ENCODE measurements around the gene GSG1L.

Gene GSG1L

DNA sequence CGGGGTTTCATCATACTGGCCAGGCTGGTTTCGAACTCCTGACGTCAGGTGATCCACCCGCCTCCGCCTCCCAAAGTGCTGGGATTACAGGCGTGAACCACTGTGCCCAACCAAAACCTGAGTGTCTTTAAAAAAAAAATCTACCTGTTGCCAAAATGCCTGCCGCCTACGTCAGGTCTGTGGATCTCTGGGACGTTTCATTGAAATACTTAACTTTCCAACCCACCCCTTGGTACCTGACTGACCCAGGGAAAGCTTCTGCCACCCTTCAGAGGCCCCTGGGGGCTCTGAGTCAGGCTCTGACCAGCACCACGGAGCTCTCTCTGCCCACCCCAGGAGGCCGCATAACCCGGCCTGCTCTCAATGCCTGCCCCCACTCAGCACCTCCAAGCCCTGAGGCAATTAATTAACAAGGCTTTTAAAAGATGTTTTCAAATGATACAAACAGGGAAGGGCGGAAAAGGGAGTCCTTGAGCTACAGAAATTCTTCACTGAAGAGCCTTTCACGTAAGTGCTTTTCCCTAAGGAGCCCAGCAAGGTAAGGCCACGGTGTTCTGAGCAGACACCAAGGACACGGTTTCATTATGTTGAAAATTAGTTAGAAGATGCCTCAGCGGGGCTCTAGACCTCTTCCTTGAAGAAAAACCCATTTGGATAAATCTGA, 29.3 kb upstream of the GSG1L start:
- TF ChIP-seq POLR2AphosphoS5 (IDR thresholded peaks at IDR 0.05; ENCODE audit: low read depth) (no peak), GABPA (IDR thresholded peaks at IDR 0.05; ENCODE audit: low read depth) (no peak), CTCF (IDR thresholded peaks at IDR 0.05; ENCODE audit: insufficient read depth, low read length) (no peak), SPI1 (IDR thresholded peaks at IDR 0.05; ENCODE audit: borderline replicate concordance, low read depth) (no peak)
- TF ChIP-seq, protein P1, sequence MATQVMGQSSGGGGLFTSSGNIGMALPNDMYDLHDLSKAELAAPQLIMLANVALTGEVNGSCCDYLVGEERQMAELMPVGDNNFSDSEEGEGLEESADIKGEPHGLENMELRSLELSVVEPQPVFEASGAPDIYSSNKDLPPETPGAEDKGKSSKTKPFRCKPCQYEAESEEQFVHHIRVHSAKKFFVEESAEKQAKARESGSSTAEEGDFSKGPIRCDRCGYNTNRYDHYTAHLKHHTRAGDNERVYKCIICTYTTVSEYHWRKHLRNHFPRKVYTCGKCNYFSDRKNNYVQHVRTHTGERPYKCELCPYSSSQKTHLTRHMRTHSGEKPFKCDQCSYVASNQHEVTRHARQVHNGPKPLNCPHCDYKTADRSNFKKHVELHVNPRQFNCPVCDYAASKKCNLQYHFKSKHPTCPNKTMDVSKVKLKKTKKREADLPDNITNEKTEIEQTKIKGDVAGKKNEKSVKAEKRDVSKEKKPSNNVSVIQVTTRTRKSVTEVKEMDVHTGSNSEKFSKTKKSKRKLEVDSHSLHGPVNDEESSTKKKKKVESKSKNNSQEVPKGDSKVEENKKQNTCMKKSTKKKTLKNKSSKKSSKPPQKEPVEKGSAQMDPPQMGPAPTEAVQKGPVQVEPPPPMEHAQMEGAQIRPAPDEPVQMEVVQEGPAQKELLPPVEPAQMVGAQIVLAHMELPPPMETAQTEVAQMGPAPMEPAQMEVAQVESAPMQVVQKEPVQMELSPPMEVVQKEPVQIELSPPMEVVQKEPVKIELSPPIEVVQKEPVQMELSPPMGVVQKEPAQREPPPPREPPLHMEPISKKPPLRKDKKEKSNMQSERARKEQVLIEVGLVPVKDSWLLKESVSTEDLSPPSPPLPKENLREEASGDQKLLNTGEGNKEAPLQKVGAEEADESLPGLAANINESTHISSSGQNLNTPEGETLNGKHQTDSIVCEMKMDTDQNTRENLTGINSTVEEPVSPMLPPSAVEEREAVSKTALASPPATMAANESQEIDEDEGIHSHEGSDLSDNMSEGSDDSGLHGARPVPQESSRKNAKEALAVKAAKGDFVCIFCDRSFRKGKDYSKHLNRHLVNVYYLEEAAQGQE (IDR thresholded peaks at IDR 0.05; ENCODE audit: insufficient replicate concordance, low read depth) = no peak
- Histone ChIP-seq H3K27me3 (ENCODE audit: insufficient read depth, poor library complexity, severe bottlenecking) (no peaks in the 10 kb centered on the region), H3K4me3 (replicated peaks; ENCODE audit: insufficient read depth, low read length) (no peak overlapping the region), H3K27ac (replicated peaks) (no peak overlapping the region)
- no peak for DNase-seq (ENCODE audit: low read depth in 1 of 2, low spot score in 1 of 2)

DNA sequence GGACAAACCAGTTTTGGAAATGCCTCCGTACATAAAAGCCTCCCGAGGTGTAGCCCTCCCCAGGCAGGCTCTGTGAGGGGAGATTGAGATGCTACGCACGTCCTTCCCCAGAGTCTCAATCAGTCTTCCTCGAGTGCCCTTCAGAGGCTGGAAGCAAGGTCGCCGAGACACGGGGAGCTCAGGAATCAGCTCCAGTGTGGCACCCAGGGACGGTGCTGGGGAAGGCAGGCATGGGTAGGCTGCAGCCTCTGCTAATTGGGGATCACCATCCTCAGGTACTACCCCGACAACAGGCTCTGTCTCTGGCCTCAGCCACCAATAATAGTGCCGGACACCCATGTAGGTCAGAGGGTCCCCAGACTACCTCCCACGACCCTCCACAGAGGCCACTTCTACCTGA, 28.1 kb upstream of the GSG1L start:
- H3K27ac ChIP-seq (replicated peaks) = no peak overlapping the region
- no peak overlapping the region for H3K4me3 ChIP-seq (replicated peaks; ENCODE audit: insufficient read depth, low read length)
- TF ChIP-seq CTCF (IDR thresholded peaks at IDR 0.05; ENCODE audit: insufficient read depth, low read length) (no peak), SPI1 (IDR thresholded peaks at IDR 0.05; ENCODE audit: borderline replicate concordance, low read depth) (no peak), GABPA (IDR thresholded peaks at IDR 0.05; ENCODE audit: low read depth) (no peak), POLR2AphosphoS5 (IDR thresholded peaks at IDR 0.05; ENCODE audit: low read depth) (no peak)
- TF ChIP-seq, protein P1 (IDR thresholded peaks at IDR 0.05; ENCODE audit: insufficient replicate concordance, low read depth) = no peak
- no peak for DNase-seq (ENCODE audit: low read depth in 1 of 2, low spot score in 1 of 2)
- H3K27me3 ChIP-seq (ENCODE audit: insufficient read depth, poor library complexity, severe bottlenecking) = no peaks in the 10 kb centered on the region

DNA sequence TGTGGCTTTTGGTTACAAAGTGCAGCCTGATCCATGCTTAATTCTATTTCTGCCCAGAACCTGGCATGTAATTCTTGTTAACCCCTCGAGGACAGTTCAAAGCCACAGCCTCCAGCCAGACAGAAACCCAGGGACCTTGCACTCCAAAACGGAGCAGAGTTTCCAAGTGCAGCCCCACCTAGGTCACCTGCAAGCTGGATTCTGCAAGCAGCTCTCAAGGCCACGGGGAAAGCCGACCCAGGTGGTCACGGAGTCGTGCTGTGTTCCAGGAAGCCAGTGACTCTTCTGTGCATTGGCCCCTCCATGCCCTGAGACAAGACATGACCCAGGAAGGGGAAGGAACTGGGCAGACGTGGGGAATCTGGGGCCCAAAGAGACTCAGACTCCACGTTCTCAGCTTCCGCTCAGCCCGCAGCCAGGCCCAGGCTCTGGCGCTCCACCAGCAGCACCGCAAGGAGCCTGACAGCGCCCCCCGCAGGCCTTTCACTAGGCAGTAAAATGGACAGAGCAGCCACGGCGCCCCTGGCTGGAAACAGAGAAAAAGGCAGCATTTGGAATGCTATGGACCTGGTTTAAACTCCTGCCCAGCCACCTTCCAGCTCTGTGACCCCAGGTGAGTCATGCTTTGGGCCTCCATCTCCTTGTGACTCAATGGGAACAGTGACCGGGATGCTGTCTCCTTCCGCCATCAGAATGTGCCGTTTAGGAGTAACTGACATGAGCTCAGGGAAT, 27.3 kb upstream of the GSG1L start:
- TF ChIP-seq CTCF (IDR thresholded peaks at IDR 0.05; ENCODE audit: insufficient read depth, low read length) = no peak
- TF ChIP-seq, protein P1 (IDR thresholded peaks at IDR 0.05; ENCODE audit: insufficient replicate concordance, low read depth) = no peak
- no peak for TF ChIP-seq GABPA (IDR thresholded peaks at IDR 0.05; ENCODE audit: low read depth)
- no peak; the same call in 1 of the 2 replicates for TF ChIP-seq POLR2AphosphoS5 (IDR thresholded peaks at IDR 0.05; ENCODE audit: low read depth)
- no peak for TF ChIP-seq SPI1 (IDR thresholded peaks at IDR 0.05; ENCODE audit: borderline replicate concordance, low read depth)
- H3K27ac ChIP-seq (replicated peaks) = no peak overlapping the region
- H3K27me3 ChIP-seq (ENCODE audit: insufficient read depth, poor library complexity, severe bottlenecking) = no peaks in the 10 kb centered on the region
- H3K4me3 ChIP-seq (replicated peaks; ENCODE audit: insufficient read depth, low read length) = no peak overlapping the region
- DNase-seq (ENCODE audit: low read depth in 1 of 2, low spot score in 1 of 2) = no peak

Data from HL-60 (cell line).